Erythroblast (primary cell): ENCODE data around the gene ACRBP.

Experiments used
- GATA1 ChIP-seq: IDR thresholded peaks from 2 replicates; pipeline ENCODE4 v1.6.1; 2011; ENCODE audit warnings: low read depth, mild to moderate bottlenecking, control low read depth, low read length, moderate library complexity
- POLR2A ChIP-seq: IDR thresholded peaks from 2 replicates; pipeline ENCODE4 v1.6.1; 2011; ENCODE audit warnings: mild to moderate bottlenecking, low read length

GRCh38 chr12:6612247-6612646 lies 35.0 kb downstream of the ACRBP start:
- TF ChIP-seq POLR2A = no peak
- no peak for TF ChIP-seq GATA1
